GM18526 (cell line): ENCODE measurements around the gene MMP23B.

Experiments used
- POLR2A ChIP-seq: IDR thresholded peaks from 3 replicates; pipeline ENCODE4 v1.6.1; 2011; ENCODE audit not compliant: insufficient read length; ENCODE audit errors: extremely low read depth

MMP23B gene

DNA sequence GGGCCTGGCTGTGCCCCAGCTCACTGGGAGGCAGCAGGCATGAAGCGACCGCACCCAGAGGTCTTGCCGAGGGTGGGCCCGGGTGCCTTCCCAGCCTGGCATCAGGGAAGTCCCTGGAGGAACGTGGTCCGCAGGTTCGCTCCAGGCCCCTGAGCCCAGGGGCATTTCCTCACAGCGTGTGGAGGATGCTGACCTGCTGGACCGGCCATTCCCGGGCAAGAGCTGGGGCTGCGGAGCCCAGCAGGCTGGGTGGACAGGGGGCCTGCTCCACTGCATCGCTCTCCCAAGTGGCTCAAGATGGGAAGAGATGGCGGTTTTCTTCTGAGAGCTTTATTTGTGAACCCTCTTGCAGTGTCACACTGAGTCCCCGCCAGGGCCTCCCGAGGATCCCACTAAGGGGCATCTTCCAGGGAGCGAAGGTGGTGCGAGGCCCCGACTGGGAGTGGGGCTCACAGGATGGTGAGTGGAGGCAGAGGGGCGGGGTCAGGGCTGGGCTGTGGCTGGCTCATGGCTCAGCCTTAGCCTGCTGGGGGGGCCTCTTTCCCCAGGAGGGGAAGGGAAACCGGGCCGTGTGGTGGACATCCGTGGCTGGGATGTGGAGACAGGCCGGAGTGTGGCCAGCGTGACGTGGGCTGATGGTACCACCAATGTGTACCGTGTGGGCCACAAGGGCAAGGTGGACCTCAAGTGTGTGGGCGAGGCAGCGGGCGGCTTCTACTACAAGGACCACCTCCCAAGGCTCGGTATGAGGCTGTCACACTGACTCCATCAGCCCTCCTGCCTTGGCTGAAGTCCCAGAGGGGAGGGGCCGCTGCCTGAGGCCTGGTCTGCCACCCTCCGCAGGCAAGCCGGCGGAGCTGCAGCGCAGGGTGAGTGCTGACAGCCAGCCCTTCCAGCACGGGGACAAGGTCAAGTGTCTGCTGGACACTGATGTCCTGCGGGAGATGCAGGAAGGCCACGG is 7.2 kb upstream of the MMP23B start:
- no peak for TF ChIP-seq POLR2A

DNA sequence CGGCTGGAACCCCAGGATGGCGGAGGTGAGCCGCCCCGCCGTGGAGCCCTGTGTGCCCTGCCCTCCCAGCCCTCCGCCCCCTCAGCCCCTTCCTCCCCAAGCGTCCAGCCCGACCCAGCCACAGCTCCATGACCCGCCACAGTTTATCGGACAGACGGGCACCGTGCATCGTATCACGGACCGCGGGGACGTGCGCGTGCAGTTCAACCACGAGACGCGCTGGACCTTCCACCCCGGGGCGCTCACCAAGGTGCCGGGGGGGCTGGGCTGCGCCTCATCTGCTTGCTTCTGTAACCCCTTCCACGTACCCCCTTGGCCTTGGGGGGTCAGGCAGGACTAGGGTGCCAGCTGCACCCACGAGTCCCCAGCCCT is 6.6 kb upstream of the MMP23B start:
- no peak for TF ChIP-seq POLR2A

GRCh38 chr1:1625824-1626206 is 6.2 kb upstream of the MMP23B start:
- no peak for TF ChIP-seq POLR2A

DNA sequence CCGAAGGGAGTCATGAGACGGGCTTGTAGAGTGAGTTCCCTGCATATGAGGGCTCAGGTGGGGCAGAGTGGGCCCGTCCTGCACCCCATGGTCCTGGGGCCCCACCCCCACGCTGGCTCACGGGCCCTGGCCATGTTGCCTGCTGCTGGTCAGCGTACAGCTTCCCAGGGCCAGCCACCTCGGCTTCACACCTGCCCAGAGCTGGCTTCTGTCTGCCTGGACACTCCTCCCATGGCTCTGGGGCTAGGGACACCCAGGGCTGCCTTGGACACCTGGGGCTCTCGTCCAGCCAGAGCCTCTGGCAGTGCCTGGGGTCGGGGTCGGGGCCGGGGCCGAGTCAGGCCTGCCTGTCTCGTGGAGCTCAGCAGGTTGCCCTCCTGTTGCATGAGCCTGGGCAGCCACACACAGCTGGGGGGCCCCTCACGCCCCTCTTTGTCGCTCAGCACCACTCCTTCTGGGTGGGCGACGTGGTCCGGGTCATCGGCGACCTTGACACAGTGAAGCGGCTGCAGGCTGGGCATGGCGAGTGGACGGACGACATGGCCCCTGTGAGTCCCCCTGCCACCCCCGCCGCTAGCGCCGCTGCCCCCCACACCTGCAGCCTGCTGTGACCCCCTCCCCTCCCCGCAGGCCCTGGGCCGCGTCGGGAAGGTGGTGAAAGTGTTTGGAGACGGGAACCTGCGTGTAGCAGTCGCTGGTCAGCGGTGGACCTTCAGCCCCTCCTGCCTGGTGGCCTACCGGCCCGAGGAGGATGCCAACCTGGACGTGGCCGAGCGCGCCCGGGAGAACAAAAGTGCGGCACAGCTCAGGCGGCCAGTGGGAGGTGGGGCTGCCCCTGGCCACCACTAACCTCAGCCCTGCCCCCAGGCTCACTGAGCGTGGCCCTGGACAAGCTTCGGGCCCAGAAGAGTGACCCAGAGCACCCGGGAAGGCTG is 5.5 kb upstream of the MMP23B start:
- TF ChIP-seq POLR2A: no peak

DNA sequence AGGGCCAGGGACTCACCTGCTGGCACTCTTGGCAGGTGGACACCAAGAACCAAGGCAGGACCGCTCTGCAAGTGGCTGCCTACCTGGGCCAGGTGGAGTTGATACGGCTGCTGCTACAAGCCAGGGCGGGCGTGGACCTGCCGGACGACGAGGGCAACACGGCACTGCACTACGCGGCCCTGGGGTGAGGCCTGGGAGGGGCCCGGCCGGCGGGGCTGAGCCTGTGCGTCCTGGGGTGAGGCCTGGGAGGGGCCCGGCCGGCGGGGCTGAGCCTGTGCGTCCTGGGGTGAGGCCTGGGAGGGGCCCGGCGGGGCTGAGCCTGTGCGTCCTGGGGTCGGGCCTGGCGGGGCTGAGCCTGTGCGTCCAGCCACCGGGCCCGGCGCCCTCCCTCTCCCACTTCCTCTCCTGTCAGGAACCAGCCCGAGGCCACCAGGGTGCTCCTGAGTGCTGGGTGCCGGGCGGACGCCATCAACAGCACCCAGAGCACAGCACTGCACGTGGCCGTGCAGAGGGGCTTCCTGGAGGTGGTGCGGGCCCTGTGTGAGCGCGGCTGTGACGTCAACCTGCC is 4.6 kb upstream of the MMP23B start:
- no peak for TF ChIP-seq POLR2A

DNA sequence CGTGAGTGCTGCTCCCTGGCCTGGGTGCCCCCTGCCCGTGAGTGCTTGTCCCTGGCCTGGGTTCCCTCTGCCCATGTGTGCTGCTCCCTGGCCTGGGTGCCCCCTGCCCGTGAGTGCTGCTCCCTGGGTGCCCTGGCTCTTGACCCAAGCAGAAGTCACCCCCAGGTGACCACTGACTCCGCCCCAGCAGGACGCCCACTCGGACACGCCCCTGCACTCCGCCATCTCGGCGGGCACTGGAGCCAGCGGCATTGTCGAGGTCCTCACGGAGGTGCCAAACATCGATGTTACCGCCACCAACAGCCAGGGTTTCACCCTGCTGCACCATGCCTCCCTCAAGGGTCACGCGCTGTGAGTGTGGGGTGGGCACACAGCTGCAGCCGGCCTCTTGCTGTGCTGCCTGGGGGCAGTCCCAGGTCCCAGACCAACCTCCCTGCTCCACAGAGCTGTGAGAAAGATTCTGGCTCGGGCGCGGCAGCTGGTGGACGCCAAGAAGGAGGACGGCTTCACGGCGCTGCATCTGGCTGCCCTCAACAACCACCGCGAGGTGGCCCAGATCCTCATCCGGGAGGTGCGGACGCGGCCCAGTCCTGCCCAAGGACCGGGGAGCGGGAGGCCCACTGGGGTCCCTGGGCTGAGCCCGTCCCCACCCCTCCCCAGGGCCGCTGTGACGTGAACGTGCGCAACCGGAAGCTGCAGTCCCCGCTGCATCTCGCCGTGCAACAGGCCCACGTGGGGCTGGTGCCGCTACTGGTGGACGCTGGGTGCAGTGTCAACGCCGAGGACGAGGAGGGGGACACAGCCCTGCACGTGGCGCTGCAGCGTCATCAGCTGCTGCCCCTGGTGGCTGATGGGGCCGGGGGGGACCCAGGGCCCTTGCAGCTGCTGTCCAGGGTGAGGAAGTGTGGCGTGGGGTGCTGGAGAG is 3.9 kb upstream of the MMP23B start:
- no peak for TF ChIP-seq POLR2A

DNA sequence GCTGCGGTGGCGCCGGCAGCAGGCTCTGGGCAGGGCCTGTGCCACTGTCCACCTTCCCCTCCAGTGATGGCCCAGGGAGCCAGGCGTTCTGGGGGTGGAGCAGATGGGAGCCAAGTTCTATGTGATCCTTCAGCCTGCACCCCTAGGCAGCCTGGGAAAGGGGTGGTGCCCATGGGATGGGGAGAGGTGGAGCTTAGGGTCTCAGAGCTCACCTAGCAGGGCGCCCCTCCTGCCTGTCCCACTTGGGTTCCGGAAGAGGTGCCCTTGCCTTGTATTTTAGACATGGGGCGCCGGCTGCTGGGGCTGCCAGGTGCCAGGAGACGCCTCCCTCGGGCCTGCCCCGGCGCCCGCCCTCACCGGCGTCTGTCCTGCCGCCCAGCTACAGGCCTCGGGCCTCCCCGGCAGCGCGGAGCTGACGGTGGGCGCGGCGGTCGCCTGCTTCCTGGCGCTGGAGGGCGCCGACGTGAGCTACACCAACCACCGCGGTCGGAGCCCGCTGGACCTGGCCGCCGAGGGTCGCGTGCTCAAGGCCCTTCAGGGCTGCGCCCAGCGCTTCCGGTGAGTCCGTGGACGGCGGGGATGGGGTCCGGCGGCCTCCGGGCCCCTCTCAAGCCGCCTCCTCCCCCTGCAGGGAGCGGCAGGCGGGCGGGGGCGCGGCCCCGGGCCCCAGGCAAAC is 3.1 kb upstream of the MMP23B start:
- TF ChIP-seq POLR2A: no peak

GRCh38 chr1:1629430-1630190 is 2.4 kb upstream of the MMP23B start:
- no peak for TF ChIP-seq POLR2A

DNA sequence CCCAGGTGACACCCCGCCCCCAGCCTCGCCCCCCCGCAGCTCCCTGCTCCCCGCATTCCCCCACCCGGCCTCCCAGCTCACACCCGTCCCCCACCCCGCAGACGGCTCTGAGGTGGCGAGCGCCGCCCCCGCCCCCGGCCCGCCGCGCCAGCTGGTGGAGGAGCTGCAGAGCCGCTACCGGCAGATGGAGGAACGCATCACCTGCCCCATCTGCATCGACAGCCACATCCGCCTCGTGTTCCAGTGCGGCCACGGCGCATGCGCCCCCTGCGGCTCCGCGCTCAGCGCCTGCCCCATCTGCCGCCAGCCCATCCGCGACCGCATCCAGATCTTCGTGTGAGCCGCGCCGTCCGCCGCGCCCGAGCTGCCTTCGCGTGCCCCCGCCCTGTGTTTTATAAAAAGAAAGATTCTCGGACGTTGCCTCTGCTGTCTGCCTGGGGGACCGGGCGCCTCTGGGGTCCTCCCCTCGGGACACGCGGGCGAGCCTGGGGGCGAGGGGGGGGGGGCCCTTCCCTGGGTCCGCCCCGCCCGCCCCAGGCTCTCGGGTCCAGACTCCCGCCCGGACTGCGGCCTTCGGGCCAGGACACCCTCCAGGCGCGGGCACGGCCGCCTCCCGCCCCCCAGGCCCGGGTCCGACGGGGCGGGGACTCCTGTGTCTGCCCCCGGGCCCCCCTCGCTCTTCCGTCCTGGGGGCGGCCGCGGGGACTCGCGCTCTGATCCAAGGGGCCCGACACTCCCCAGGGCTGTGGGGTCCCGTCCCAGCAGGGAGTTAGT is 1.6 kb upstream of the MMP23B start:
- no peak for TF ChIP-seq POLR2A

- no peak for TF ChIP-seq POLR2A
Measured at GRCh38 chr1:1630965-1631781, 800 bp upstream of the MMP23B start.

DNA sequence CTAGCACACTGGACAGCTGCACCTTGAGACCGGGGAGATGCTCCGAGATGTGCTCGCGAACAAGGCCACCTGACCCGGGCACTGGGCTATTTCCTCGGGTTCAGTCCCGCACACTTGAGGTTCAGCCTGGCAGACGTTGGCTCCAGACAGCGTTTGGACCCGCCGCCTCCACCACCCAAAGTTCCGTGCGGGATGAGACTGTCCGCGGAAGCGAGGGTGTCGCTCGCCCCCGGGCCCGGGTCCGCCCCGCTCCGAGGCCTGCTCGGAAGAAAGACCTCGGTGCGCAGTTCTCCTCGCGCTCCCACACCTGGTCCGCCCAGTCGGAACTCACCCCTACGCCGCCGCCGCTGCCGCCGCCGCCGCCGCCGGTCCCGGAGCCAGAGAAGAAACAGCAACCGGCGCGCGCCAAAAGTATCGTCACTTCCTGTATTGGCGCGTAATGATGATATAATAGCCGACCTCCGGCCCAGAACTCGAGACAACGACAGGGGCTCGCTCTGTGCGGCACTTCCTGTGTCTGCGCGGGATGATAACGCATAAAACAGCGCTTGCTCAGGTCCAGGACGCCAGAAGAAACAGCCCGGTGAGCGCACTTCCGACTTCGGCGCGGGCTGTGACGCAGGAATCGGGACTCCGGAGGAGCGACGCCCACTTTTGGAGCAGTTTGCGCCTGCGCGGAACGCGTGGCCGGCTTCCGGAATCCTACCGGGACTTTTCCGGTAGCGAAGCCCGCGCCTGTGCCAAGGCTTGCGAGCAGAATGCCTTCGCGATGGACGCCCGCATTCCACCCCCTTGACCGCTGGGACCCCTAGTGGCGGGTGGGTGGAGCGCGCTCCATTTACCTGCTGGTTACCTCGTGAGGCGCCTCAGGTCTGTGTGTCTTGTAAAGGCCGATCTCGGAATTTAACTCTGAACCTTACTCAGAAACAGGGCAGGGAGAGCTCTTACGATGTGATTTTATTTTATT is 26.9 kb downstream of the MMP23B start, which contains the start of gene CDK11B:
CDK11B (minus strand) TSS at position 422 of the 967 bp plus-strand sequence. CDS start 1,519 bp downstream, outside the sequence.
- TF ChIP-seq POLR2A: peak; percentile 59
